SH-SY5Y (cell line): ENCODE data around the gene HOXA6.

Experiments
- GATA2 ChIP-seq: IDR thresholded peaks from 2 replicates; pipeline ENCODE4 v1.6.1; 2011; ENCODE audit warnings: mild to moderate bottlenecking, low read depth, low read length
- GATA3 ChIP-seq: IDR thresholded peaks from 2 replicates; pipeline ENCODE4 v1.6.1; 2011; ENCODE audit warnings: low read depth, mild to moderate bottlenecking, low read length, moderate library complexity

GRCh38 chr7:27111042-27111750 lies 36.4 kb downstream of the HOXA6 start:
- TF ChIP-seq GATA2 (no peak), GATA3 (no peak)
